DND-41 (cell line): ENCODE data around the gene SPHK1.
A peak's percentile ranks its signal among the peaks of the same experiment; 100 is the strongest.

ENCODE experiments used
- ATAC-seq: fragments of 200-7000 bp; cut with Tn5 transposase; 3 replicates; pipeline ENCODE4 v1.9.1; 2021; ENCODE audit warnings: low read depth; ENCODE audit not compliant: insufficient read depth
- DNase-seq: peaks from one replicate; pipeline ENCODE4 v3.0.0-alpha.2; 2020
- H2AFZ ChIP-seq: 2 replicates; pipeline ENCODE4 v1.6.0; 2012; ENCODE audit warnings: low read depth, low read length
- H3K27ac ChIP-seq: 2 replicates; pipeline ENCODE4 v1.5.1; 2012; ENCODE audit warnings: low read length, inconsistent platforms
- H3K27me3 ChIP-seq: fragments of 200-600 bp; sonication (generic); 2 replicates; pipeline ENCODE4 v1.6.0; 2012; ENCODE audit warnings: low read length, mild to moderate bottlenecking, inconsistent platforms; ENCODE audit not compliant: insufficient read depth, poor library complexity
- H3K36me3 ChIP-seq: 2 replicates; pipeline ENCODE4 v1.5.1; 2012; ENCODE audit warnings: low read length, inconsistent platforms; ENCODE audit not compliant: insufficient read depth
- H3K4me1 ChIP-seq: 2 replicates; pipeline ENCODE4 v1.5.1; 2012; ENCODE audit warnings: mild to moderate bottlenecking, low read length; ENCODE audit not compliant: insufficient read depth
- H3K4me2 ChIP-seq: 2 replicates; pipeline ENCODE4 v1.6.0; 2012; ENCODE audit warnings: mild to moderate bottlenecking, moderate library complexity, low read length, inconsistent platforms; ENCODE audit not compliant: insufficient read depth
- H3K4me3 ChIP-seq, 2 experiments: fragments of 200-600 bp in 1 of 2; shearing (Covaris generic) in 1 of 2; 2 replicates each; pipeline ENCODE4 v1.5.1; 2012 to 2016; ENCODE audit warnings: inconsistent platforms in 2 of 2, low read length in 2 of 2, mild to moderate bottlenecking in 2 of 2, low read depth in 1 of 2, moderate library complexity in 1 of 2
- H3K79me2 ChIP-seq: 2 replicates; pipeline ENCODE4 v1.6.0; 2012; ENCODE audit warnings: low read length, inconsistent platforms; ENCODE audit not compliant: insufficient read depth
- H3K9ac ChIP-seq: 2 replicates; pipeline ENCODE4 v1.6.0; 2012; ENCODE audit warnings: low read depth, mild to moderate bottlenecking, inconsistent platforms, low read length, moderate library complexity
- H3K9me3 ChIP-seq: 2 replicates; pipeline ENCODE4 v1.5.1; 2012; ENCODE audit warnings: low read length, moderate library complexity, mild to moderate bottlenecking, inconsistent platforms; ENCODE audit not compliant: insufficient read depth, severe bottlenecking
- H4K20me1 ChIP-seq: 2 replicates; pipeline ENCODE4 v1.6.0; 2012; ENCODE audit warnings: low read length; ENCODE audit not compliant: insufficient read depth
- EZH2 ChIP-seq: IDR thresholded peaks from 3 replicates; pipeline ENCODE4 v1.6.1; 2012; ENCODE audit warnings: borderline replicate concordance, low read depth, mild to moderate bottlenecking, moderate library complexity, low read length, inconsistent platforms; ENCODE audit not compliant: severe bottlenecking
- TF ChIP-seq, protein P1 (sequence below): IDR thresholded peaks from 2 replicates; pipeline ENCODE4 v1.5.1; 2012; ENCODE audit warnings: borderline replicate concordance, low read length, moderate library complexity, mild to moderate bottlenecking; ENCODE audit not compliant: poor library complexity, severe bottlenecking; ENCODE audit errors: extremely low read depth

SPHK1 gene

GRCh38 chr17:76369379-76369778 is 15.0 kb upstream of the SPHK1 start:
- no peaks in the 10 kb centered on the region for H3K9me3 ChIP-seq
- ATAC-seq (no peak), DNase-seq (no peak)
- H3K27ac ChIP-seq, result peak overlapping the region; percentile 79
- H3K27me3 ChIP-seq, result no peaks in the 10 kb centered on the region
- H3K79me2 ChIP-seq, result no peaks in the 10 kb centered on the region
- peaks cover 16% of the 10 kb centered on the region for H3K4me1 ChIP-seq
- peak overlapping the region; percentile 84 for H2AFZ ChIP-seq
- no peaks in the 10 kb centered on the region for H4K20me1 ChIP-seq
- H3K9ac ChIP-seq, result peak overlapping the region; percentile 57
- TF ChIP-seq, protein P1, sequence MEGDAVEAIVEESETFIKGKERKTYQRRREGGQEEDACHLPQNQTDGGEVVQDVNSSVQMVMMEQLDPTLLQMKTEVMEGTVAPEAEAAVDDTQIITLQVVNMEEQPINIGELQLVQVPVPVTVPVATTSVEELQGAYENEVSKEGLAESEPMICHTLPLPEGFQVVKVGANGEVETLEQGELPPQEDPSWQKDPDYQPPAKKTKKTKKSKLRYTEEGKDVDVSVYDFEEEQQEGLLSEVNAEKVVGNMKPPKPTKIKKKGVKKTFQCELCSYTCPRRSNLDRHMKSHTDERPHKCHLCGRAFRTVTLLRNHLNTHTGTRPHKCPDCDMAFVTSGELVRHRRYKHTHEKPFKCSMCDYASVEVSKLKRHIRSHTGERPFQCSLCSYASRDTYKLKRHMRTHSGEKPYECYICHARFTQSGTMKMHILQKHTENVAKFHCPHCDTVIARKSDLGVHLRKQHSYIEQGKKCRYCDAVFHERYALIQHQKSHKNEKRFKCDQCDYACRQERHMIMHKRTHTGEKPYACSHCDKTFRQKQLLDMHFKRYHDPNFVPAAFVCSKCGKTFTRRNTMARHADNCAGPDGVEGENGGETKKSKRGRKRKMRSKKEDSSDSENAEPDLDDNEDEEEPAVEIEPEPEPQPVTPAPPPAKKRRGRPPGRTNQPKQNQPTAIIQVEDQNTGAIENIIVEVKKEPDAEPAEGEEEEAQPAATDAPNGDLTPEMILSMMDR, result no peak
- TF ChIP-seq EZH2, result no peak
- peak overlapping the region; percentile 62 for H3K4me2 ChIP-seq
- no peaks in the 10 kb centered on the region for H3K36me3 ChIP-seq
- H3K4me3 ChIP-seq, result peak overlapping the region in 1 of 2 experiments; percentile 49; a peak in 2 of 4 replicates

DNA sequence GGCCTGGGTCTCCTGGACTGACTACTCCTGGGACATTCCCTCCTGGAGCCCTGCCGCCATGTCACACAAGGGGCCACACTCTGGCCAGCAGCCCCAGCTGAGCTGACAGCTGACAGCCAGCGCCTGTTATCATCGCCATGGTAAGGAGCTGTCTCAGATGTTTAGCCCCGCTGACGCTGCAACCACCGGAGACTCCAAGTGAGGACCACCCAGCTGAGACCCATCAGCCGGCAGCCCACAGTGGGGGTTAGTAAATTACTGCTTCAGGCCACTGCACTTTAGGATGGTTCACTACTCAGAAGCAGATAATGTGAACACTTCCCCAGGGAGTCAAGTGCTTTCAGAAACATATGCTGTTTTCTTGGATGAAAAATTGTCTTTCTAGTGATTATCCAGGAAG is 14.6 kb upstream of the SPHK1 start:
- no peak for TF ChIP-seq EZH2
- TF ChIP-seq, protein P1, result no peak
- Histone ChIP-seq H3K4me1 (peaks cover 16% of the 10 kb centered on the region), H4K20me1 (no peaks in the 10 kb centered on the region), H3K9me3 (no peaks in the 10 kb centered on the region), H2AFZ (no peak overlapping the region; the same call in 1 of the 2 replicates), H3K4me3 (no peak overlapping the region), H3K36me3 (no peaks in the 10 kb centered on the region), H3K4me2 (no peak overlapping the region), H3K27ac (no peak overlapping the region), H3K79me2 (no peaks in the 10 kb centered on the region), H3K27me3 (no peaks in the 10 kb centered on the region), H3K9ac (peak overlapping the region; percentile 57; the same call in 1 of the 2 replicates)
- DNase-seq (no peak), ATAC-seq (no peak)

DNA sequence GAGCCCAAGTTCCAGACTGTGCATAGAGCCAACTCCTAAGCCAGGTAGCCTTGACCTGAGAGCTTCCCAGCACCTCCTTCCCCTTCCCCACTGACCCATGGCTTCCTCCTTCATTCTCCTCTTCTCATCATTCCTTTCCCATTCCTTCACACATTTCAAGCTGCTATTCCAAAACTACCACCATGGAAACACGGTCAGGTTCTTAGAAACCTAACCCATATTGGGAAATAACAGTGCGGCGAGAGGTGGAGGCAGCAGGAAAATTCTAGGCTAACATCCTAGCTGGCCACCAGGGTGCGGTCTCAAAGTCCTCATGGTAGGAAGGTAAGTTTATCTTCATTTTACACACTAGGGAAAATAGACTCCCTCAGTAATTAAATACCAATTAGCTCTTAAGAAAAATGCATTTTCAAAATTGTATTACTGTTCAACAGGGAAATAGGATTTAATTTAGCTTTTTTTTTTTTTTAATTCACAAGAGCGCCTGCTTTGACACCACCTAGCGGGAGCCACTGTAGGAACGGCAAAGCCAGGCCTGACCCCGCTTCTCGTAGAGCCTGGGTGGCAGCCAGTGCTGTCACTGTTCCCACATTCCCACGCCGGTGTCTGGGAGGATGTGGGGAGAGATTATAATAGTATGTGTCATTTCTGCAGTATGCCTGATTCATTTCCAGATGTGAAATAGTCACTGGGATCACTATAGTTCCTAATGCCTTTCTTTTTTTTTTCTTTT is 14.0 kb upstream of the SPHK1 start:
- no peak overlapping the region for H3K4me2 ChIP-seq
- no peak overlapping the region for H3K9ac ChIP-seq
- H3K27me3 ChIP-seq, result no peaks in the 10 kb centered on the region
- H2AFZ ChIP-seq, result no peak overlapping the region
- H3K27ac ChIP-seq, result no peak overlapping the region
- H3K36me3 ChIP-seq, result no peaks in the 10 kb centered on the region
- no peak overlapping the region for H3K4me3 ChIP-seq
- no peaks in the 10 kb centered on the region for H3K9me3 ChIP-seq
- H3K4me1 ChIP-seq, result peaks cover 16% of the 10 kb centered on the region
- no peak for TF ChIP-seq EZH2
- TF ChIP-seq, protein P1, result peak; percentile 23
- DNase-seq (no peak), ATAC-seq (no peak)
- no peaks in the 10 kb centered on the region for H3K79me2 ChIP-seq
- H4K20me1 ChIP-seq, result no peaks in the 10 kb centered on the region
